ENCODE results near the gene ROCK2. TPM values are rescaled to one million over a fixed set of nuclear protein-coding genes. Genes with fewer than 3 reads are reported as not detected.

Gene ROCK2
- total RNA-seq, 1 donor from 2014 or later = 20.0 TPM

DNA sequence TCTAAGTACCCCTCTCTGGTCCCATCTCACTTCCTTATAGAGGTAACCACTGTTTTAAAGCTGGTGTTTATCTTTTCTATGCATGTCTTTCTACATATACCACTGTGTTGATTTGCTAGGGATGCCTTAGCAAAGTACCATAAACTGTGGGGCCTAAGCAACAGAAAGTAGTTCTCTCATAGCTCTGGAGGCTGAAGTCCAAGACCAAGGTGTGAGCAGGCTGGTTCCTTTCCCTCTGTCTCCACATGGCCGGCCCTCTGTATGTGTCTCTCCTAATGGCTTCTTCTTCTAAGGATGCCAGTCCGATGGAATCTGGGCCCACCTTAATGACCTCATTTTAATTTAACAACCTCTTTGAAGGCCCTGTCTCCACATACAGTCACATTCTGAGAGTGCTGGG, 40.8 kb upstream of the ROCK2 start:
- no peaks in the 10 kb centered on the region for H3K36me3 ChIP-seq (ENCODE audit: control insufficient read depth, insufficient read depth, low read length)
- no peak for FAIRE-seq
- no peaks in the 10 kb centered on the region for H3K27me3 ChIP-seq (ENCODE audit: control insufficient read depth, insufficient read depth, low read length)
- TF ChIP-seq CTCF (IDR thresholded peaks at IDR 0.05; ENCODE audit: insufficient read depth, low read length, severe bottlenecking) = no peak
- no peak for DNase-seq (ENCODE audit: low read depth)
- H3K4me3 ChIP-seq (ENCODE audit: low read depth, low read length) = no peak overlapping the region

DNA sequence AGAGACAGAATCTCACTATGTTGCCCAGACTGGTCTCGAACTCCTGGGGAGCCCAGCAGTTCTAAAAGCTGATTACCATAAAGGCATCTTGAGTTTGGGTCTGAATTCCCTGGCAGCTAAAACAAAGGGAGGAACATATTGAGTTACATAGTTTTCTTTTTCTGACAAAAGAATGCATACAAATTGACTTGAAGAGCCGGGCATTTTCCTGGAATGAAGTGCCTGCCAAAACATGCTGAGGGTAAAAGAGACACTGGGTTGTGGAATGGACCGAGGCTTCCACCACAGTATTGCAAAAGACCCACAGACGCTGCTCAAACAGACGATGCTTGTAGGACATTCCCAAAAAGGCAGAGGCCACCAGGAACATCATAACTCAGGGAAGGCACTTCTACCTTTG, 35.1 kb upstream of the ROCK2 start:
- DNase-seq (ENCODE audit: low read depth) (peak; percentile 62), FAIRE-seq (no peak)
- Histone ChIP-seq H3K36me3 (ENCODE audit: control insufficient read depth, insufficient read depth, low read length) (no peaks in the 10 kb centered on the region), H3K4me3 (ENCODE audit: low read depth, low read length) (no peak overlapping the region), H3K27me3 (ENCODE audit: control insufficient read depth, insufficient read depth, low read length) (no peaks in the 10 kb centered on the region)
- no peak for TF ChIP-seq CTCF (IDR thresholded peaks at IDR 0.05; ENCODE audit: insufficient read depth, low read length, severe bottlenecking)

GRCh38 chr2:11377928-11378545, 33.6 kb upstream of the ROCK2 start:
- DNase-seq (ENCODE audit: low read depth) (no peak), FAIRE-seq (no peak)
- no peak for TF ChIP-seq CTCF (IDR thresholded peaks at IDR 0.05; ENCODE audit: insufficient read depth, low read length, severe bottlenecking)
- Histone ChIP-seq H3K36me3 (ENCODE audit: control insufficient read depth, insufficient read depth, low read length) (no peaks in the 10 kb centered on the region), H3K4me3 (ENCODE audit: low read depth, low read length) (no peak overlapping the region), H3K27me3 (ENCODE audit: control insufficient read depth, insufficient read depth, low read length) (no peaks in the 10 kb centered on the region)

DNA sequence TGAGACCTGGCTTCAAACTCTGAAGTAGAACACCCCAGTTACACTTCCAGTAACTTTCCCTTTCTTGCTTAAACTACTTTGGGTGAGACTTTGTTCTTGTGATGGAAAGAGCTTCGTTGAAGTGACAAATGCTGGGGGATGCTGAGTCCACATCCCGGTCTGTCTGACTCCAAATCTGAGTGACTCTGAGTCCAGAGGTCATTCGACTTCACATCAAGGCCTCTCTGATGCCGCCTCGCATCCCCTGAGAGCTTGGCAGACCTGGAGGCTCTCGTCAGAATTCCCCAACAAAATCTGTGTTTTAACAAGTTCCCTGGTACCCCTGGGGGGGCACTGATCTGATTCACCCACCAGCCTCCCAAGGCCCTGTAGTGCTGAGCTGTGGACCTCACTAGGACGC, 31.6 kb upstream of the ROCK2 start:
- FAIRE-seq (no peak), DNase-seq (ENCODE audit: low read depth) (no peak)
- Histone ChIP-seq H3K36me3 (ENCODE audit: control insufficient read depth, insufficient read depth, low read length) (no peaks in the 10 kb centered on the region), H3K27me3 (ENCODE audit: control insufficient read depth, insufficient read depth, low read length) (no peaks in the 10 kb centered on the region), H3K4me3 (ENCODE audit: low read depth, low read length) (no peak overlapping the region)
- TF ChIP-seq CTCF (IDR thresholded peaks at IDR 0.05; ENCODE audit: insufficient read depth, low read length, severe bottlenecking) = no peak

DNA sequence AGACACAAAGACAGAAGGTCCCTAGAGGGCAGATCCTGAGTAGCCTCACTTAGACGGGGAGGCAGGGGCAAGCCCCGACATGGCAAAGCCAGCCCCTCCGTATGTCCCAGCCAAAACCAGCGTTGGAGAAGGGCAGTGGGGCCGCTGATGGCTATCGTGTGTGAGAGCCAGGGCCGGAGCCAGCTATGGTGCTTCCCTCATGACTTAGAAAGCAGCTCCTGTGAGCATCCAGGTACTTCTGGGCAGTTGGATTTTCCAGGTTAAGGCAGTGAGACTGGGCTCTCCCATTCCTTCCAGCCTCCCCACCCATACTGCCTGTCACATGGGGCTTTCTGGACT, 31.2 kb upstream of the ROCK2 start:
- no peaks in the 10 kb centered on the region for H3K36me3 ChIP-seq (ENCODE audit: control insufficient read depth, insufficient read depth, low read length)
- DNase-seq (ENCODE audit: low read depth) (no peak), FAIRE-seq (no peak)
- no peak for TF ChIP-seq CTCF (IDR thresholded peaks at IDR 0.05; ENCODE audit: insufficient read depth, low read length, severe bottlenecking)
- H3K4me3 ChIP-seq (ENCODE audit: low read depth, low read length) = no peak overlapping the region
- no peaks in the 10 kb centered on the region for H3K27me3 ChIP-seq (ENCODE audit: control insufficient read depth, insufficient read depth, low read length)

- no peak for TF ChIP-seq CTCF (IDR thresholded peaks at IDR 0.05; ENCODE audit: insufficient read depth, low read length, severe bottlenecking)
- no peak overlapping the region for H3K4me3 ChIP-seq (ENCODE audit: low read depth, low read length)
- no peak for FAIRE-seq
- no peaks in the 10 kb centered on the region for H3K36me3 ChIP-seq (ENCODE audit: control insufficient read depth, insufficient read depth, low read length)
- no peaks in the 10 kb centered on the region for H3K27me3 ChIP-seq (ENCODE audit: control insufficient read depth, insufficient read depth, low read length)
- no peak for DNase-seq (ENCODE audit: low read depth)
Measured at GRCh38 chr2:11375025-11375688, 30.7 kb upstream of the ROCK2 start.

Data from bronchial epithelial cell (primary cell).